GM12878 (cell line): ENCODE results near the gene CBX8. TPM values are rescaled to one million over a fixed set of nuclear protein-coding genes. Genes with fewer than 3 reads are reported as not detected.
"Not testable (repeated sequence)": the region's sequence is repeated elsewhere in the genome, so short reads cannot be mapped to it uniquely, and the experiment has no call there.

Experiments used
- ATAC-seq: fragments of 200-7000 bp; cut with Tn5 transposase; 3 replicates; pipeline ENCODE4 v1.9.1; 2020; ENCODE audit warnings: mild to moderate bottlenecking, moderate library complexity
- BruUV-seq: library from RNA; stranded (reverse); fragments of 400-500 nt; replicated peaks from 2 replicates; lab custom pipeline; 2021; lab: Mats Ljungman, UMichigan
- CTCF ChIA-PET: fragments of 300-600 bp; sonication (Branson Sonifier 250); formaldehyde crosslinking; extraction: SDS; loops from one replicate; lab custom pipeline; 2021; ENCODE audit warnings: inconsistent platforms; lab: Yijun Ruan, JAX
- POLR2A ChIA-PET: fragments of 350-600 bp; formaldehyde crosslinking; extraction: SDS; loops from one replicate; lab custom pipeline; 2021; ENCODE audit warnings: inconsistent platforms; lab: Charles Lee
- RAD21 ChIA-PET: fragments of 300-600 bp; sonication (Branson Sonifier 250); formaldehyde crosslinking; loops from one replicate; lab custom pipeline; 2023; ENCODE audit warnings: antibody characterized with exemption; ENCODE audit not compliant: unreplicated experiment; lab: Charles Lee
- SMC1A ChIA-PET: fragments of 300-600 bp; sonication (Branson Sonifier 250); formaldehyde crosslinking; loops from one replicate; lab custom pipeline; 2023; ENCODE audit not compliant: unreplicated experiment, uncharacterized antibody; lab: Charles Lee
- DNase-seq: peaks from one replicate; pipeline ENCODE4 v3.0.0-alpha.2; 2011; ENCODE audit warnings: low read depth, low spot score
- FAIRE-seq: peaks from 3 replicates; lab custom pipeline; 2011; peaks lifted over from hg19 to GRCh38; lab: Jason Lieb, UNC
- H2AFZ ChIP-seq: 2 replicates; pipeline ENCODE4 v1.6.0; 2011; ENCODE audit warnings: low read depth, low read length, control low read depth; ENCODE audit not compliant: control insufficient read depth
- H3K27ac ChIP-seq: 2 replicates; pipeline ENCODE4 v1.5.1; 2011; ENCODE audit warnings: control low read depth; ENCODE audit not compliant: control insufficient read depth, insufficient read depth
- H3K27me3 ChIP-seq, 2 experiments: replicated peaks in 1 of 2; 2 replicates each; pipeline versions ENCODE4 v1.6.0 to v1.6.1; 2011; ENCODE audit warnings: low read length in 1 of 2; ENCODE audit not compliant: control insufficient read depth in 2 of 2, insufficient read depth in 2 of 2
- H3K36me3 ChIP-seq, 2 experiments: 2 replicates each; pipeline ENCODE4 v1.5.1; 2011; ENCODE audit warnings: low read length in 1 of 2; ENCODE audit not compliant: control insufficient read depth in 2 of 2, insufficient read depth in 2 of 2
- H3K4me1 ChIP-seq: 2 replicates; pipeline ENCODE4 v1.6.1; 2011; ENCODE audit warnings: mild to moderate bottlenecking, low read length, moderate library complexity, mixed read lengths; ENCODE audit not compliant: control insufficient read depth, insufficient read depth
- H3K4me2 ChIP-seq: 2 replicates; pipeline ENCODE4 v1.6.0; 2011; ENCODE audit warnings: control low read depth; ENCODE audit not compliant: control insufficient read depth, insufficient read depth
- H3K4me3 ChIP-seq: fragments of 200-600 bp; sonication (generic); 2 replicates; pipeline ENCODE4 v1.5.1; 2016
- H3K79me2 ChIP-seq: 2 replicates; pipeline ENCODE4 v1.6.0; 2011; ENCODE audit warnings: low read length; ENCODE audit not compliant: control insufficient read depth, insufficient read depth
- H3K9ac ChIP-seq: 2 replicates; pipeline ENCODE4 v1.8.0; 2011; ENCODE audit warnings: low read length, control low read depth, mixed read lengths; ENCODE audit not compliant: control insufficient read depth, insufficient read depth
- H3K9me3 ChIP-seq: replicated peaks from 3 replicates; pipeline ENCODE4 v1.5.1; 2011; ENCODE audit warnings: mild to moderate bottlenecking, low read length; ENCODE audit not compliant: control insufficient read depth, insufficient read depth
- H4K20me1 ChIP-seq: 2 replicates; pipeline ENCODE4 v1.6.0; 2011; ENCODE audit not compliant: control insufficient read depth, insufficient read depth
- MAX ChIP-seq: IDR thresholded peaks from 2 replicates; pipeline ENCODE4 v1.6.1; 2012; ENCODE audit warnings: low read depth, low read length, improper control_type of control experiment
- NR2F1 ChIP-seq: fragments of 450-650 bp; conservative IDR thresholded peaks from 2 replicates; pipeline ENCODE4 v1.6.1; 2017; ENCODE audit warnings: mild to moderate bottlenecking
- STAT3 ChIP-seq: IDR thresholded peaks from 2 replicates; pipeline ENCODE4 v1.6.1; 2011; ENCODE audit warnings: low read depth, low read length, improper control_type of control experiment
- WGBS: methylation state at CpG from one replicate; pipeline ENCODE4 v1.1.6; 2016; ENCODE audit warnings: low lambda C conversion rate; ENCODE audit not compliant: insufficient replicate concordance, insufficient coverage; ENCODE audit errors: missing lambda C conversion rate; 5-methylcytosine and 5-hydroxymethylcytosine counted together
- in situ Hi-C: fragments of 300-500 bp; cut with MboI; formaldehyde crosslinking; loops from 9 replicates; pipeline ENCODE4 v1.14.3; 2018; ENCODE audit warnings: mixed read lengths
- intact Hi-C: fragments of 100-400 bp; cut with micrococcal nuclease; formaldehyde crosslinking; loops from one replicate; pipeline ENCODE4 v1.14.2; 2022; ENCODE audit not compliant: unreplicated experiment
- polyA plus RNA-seq, 11 experiments: library from polyadenylated mRNA; depleted of rRNA in 4 of 11; unstranded in 6 of 11; stranded (reverse) in 5 of 11; fragments of >200 nt; fragmentation: Nextera tagmentation in 4 of 11; fragmentation: Illumina TruSeq in 1 of 11; extraction: Ambion mirVana in 4 of 11; extraction: Trizol in 1 of 11; gene quantifications; 1 replicate in 1 of 11; 2 replicates in 10 of 11; pipeline versions ENCODE4 v1.2.1 to v1.2.3, GENCODE V29; 2011 to 2016; ENCODE audit warnings: inconsistent platforms in 2 of 11, missing spikeins in 2 of 11, low read depth in 1 of 11
- total RNA-seq, 4 experiments: library from RNA; depleted of rRNA in 3 of 4; stranded (reverse); fragments of >200 nt in 3 of 4; fragmentation: Illumina TruSeq in 1 of 4; extraction: Trizol in 1 of 4; gene quantifications; 2 replicates each; pipeline versions ENCODE4 v1.2.1 to v1.2.3, GENCODE V29; 2013 to 2021
- TF ChIP-seq, protein P1 (sequence below): fragments of 450-650 bp; IDR thresholded peaks from 2 replicates; pipeline ENCODE4 v1.6.1; 2017; ENCODE audit warnings: mild to moderate bottlenecking
- TF ChIP-seq, protein P2 (sequence below): IDR thresholded peaks from 2 replicates; pipeline ENCODE4 v1.6.1; 2012; ENCODE audit warnings: improper control_type of control experiment, low read depth, low read length; ENCODE audit not compliant: insufficient replicate concordance

CBX8 gene
- total and polyA plus RNA-seq, 10 of the 15 experiments (the other 5 are each of a cell fraction or from before 2014, with no cell fraction given), result 0.03 to 6.7 (median 1.9) TPM

GRCh38 chr17:79774561-79774975, 22.3 kb downstream of the CBX8 start:
- no peak overlapping the region for H2AFZ ChIP-seq
- BruUV-seq, result no TSS peak
- no peaks in the 10 kb centered on the region for H3K36me3 ChIP-seq
- peaks cover 8 to 11% of the 10 kb centered on the region in 2 experiments for H3K27me3 ChIP-seq
- intact Hi-C loops (no loop called here), in situ Hi-C loops (no loop called here)
- H4K20me1 ChIP-seq, result no peaks in the 10 kb centered on the region
- ChIA-PET RAD21 (no interaction called here), CTCF (interaction anchor here (0.6 to 1.7 kb wide), 3 partner anchors 12 to 215 kb away, joined by 3 to 5 read pairs (median 3); no protein-coding TSS in a partner anchor), POLR2A (no interaction called here), SMC1A (no interaction called here)
- FAIRE-seq (no peak), DNase-seq (no peak), ATAC-seq (no peak)
- no peak overlapping the region for H3K9ac ChIP-seq
- no peaks in the 10 kb centered on the region for H3K79me2 ChIP-seq
- WGBS, result 43% methylated on average over 8 of the region's 8 CpGs
- no peaks in the 10 kb centered on the region for H3K9me3 ChIP-seq
- no peak overlapping the region for H3K4me2 ChIP-seq
- H3K27ac ChIP-seq, result no peak overlapping the region
- TF ChIP-seq STAT3, result no peak
- TF ChIP-seq MAX, result no peak
- TF ChIP-seq, protein P1, sequence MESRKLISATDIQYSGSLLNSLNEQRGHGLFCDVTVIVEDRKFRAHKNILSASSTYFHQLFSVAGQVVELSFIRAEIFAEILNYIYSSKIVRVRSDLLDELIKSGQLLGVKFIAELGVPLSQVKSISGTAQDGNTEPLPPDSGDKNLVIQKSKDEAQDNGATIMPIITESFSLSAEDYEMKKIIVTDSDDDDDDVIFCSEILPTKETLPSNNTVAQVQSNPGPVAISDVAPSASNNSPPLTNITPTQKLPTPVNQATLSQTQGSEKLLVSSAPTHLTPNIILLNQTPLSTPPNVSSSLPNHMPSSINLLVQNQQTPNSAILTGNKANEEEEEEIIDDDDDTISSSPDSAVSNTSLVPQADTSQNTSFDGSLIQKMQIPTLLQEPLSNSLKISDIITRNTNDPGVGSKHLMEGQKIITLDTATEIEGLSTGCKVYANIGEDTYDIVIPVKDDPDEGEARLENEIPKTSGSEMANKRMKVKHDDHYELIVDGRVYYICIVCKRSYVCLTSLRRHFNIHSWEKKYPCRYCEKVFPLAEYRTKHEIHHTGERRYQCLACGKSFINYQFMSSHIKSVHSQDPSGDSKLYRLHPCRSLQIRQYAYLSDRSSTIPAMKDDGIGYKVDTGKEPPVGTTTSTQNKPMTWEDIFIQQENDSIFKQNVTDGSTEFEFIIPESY, result no peak
- TF ChIP-seq, protein P2, sequence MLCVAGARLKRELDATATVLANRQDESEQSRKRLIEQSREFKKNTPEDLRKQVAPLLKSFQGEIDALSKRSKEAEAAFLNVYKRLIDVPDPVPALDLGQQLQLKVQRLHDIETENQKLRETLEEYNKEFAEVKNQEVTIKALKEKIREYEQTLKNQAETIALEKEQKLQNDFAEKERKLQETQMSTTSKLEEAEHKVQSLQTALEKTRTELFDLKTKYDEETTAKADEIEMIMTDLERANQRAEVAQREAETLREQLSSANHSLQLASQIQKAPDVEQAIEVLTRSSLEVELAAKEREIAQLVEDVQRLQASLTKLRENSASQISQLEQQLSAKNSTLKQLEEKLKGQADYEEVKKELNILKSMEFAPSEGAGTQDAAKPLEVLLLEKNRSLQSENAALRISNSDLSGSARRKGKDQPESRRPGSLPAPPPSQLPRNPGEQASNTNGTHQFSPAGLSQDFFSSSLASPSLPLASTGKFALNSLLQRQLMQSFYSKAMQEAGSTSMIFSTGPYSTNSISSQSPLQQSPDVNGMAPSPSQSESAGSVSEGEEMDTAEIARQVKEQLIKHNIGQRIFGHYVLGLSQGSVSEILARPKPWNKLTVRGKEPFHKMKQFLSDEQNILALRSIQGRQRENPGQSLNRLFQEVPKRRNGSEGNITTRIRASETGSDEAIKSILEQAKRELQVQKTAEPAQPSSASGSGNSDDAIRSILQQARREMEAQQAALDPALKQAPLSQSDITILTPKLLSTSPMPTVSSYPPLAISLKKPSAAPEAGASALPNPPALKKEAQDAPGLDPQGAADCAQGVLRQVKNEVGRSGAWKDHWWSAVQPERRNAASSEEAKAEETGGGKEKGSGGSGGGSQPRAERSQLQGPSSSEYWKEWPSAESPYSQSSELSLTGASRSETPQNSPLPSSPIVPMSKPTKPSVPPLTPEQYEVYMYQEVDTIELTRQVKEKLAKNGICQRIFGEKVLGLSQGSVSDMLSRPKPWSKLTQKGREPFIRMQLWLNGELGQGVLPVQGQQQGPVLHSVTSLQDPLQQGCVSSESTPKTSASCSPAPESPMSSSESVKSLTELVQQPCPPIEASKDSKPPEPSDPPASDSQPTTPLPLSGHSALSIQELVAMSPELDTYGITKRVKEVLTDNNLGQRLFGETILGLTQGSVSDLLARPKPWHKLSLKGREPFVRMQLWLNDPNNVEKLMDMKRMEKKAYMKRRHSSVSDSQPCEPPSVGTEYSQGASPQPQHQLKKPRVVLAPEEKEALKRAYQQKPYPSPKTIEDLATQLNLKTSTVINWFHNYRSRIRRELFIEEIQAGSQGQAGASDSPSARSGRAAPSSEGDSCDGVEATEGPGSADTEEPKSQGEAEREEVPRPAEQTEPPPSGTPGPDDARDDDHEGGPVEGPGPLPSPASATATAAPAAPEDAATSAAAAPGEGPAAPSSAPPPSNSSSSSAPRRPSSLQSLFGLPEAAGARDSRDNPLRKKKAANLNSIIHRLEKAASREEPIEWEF, result no peak
- TF ChIP-seq NR2F1, result no peak
- no peak overlapping the region for H3K4me3 ChIP-seq
- H3K4me1 ChIP-seq, result peaks cover 9% of the 10 kb centered on the region

DNA sequence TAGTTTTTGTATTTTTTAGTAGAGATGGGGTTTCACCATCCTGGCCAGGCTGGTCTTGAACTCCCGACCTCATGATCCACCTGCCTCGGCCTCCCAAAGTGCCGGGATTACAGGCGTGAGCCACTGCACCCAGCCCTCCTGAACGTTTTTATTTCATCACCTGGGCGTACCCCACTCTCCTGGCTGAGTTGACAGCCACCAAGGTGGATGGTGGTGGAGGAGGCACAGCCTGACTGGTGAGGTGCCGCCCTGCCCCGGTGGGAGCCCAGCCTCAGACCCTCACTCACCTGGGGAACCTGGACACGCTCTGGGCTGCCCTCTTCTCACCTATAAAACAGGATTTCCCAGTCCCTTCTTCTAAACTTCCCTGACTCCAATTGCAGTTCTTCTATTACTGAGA, 24.2 kb downstream of the CBX8 start:
- H3K79me2 ChIP-seq, DNase-seq, FAIRE-seq, H3K4me3 ChIP-seq, POLR2A ChIA-PET, H3K4me2 ChIP-seq, H4K20me1 ChIP-seq, in situ Hi-C loops, SMC1A ChIA-PET, H2AFZ ChIP-seq, ATAC-seq, CTCF ChIA-PET, BruUV-seq, RAD21 ChIA-PET, H3K36me3 ChIP-seq, H3K9ac ChIP-seq, H3K9me3 ChIP-seq, H3K27ac ChIP-seq, intact Hi-C loops, H3K4me1 ChIP-seq: not testable (repeated sequence)
- 7% methylated on average over 9 of the region's 9 CpGs for WGBS
- peaks cover 10 to 11% of the 10 kb centered on the region in 2 experiments for H3K27me3 ChIP-seq
